Measurements from ENCODE around the gene HMCN2.

The HMCN2 gene

GRCh38 chr9:130288926-130289690 lies 23.5 kb downstream of the HMCN2 start:
- in situ Hi-C loops (cut with MboI; ENCODE audit: low sequenced_read_pairs) = no loop called here

DNA sequence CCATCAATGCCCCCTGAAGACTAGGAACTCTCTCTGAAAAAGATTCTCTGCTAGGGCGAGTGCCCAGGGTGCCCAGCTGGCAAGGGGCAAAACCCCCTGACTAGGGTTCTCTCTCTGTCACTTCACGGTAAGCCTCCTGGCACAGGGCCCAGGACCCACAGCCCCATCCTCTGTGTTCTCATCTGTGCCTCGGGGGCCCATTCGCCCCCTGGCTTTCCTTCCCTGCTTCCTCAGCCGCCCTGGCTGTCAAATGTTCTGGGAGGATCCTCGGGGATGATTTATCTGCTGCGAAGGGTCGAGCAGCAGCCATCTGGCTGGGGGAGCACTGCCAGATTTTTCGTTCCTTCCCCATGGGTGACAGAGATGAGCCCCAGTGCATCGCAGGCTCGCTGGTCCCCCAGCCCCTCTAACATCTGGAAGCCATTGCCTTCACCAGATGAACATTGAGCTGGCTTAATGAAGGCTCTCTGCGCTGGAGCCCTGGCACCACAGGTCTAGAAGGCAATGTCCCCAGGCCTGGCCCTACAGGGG lies 24.2 kb downstream of the HMCN2 start:
- in situ Hi-C loops (cut with MboI; ENCODE audit: low sequenced_read_pairs) = no loop called here

GRCh38 chr9:130290291-130291181 lies 25.0 kb downstream of the HMCN2 start:
- in situ Hi-C loops (cut with MboI; ENCODE audit: low sequenced_read_pairs) = no loop called here

GRCh38 chr9:130291474-130291873 lies 25.9 kb downstream of the HMCN2 start:
- in situ Hi-C loops (cut with MboI; ENCODE audit: low sequenced_read_pairs) = no loop called here

DNA sequence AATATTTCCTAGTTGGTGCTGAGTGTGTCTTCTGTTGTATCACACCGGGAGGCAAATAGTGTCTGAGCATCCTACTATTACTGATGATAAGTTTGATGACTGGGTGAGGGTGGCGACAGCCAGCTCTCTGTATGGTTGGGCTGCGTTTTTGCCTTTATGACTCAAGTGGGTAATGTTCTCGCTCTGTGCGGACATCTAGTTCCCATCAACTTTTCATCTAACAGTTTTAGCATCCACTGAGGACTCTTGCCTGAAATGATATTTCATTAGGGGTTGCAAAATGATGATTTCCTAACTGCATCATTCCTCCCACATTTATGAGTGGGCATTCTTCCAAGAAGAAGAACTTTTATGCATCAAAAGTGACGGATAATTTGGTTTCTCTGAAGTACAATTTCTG lies 26.5 kb downstream of the HMCN2 start:
- in situ Hi-C loops (cut with MboI; ENCODE audit: low sequenced_read_pairs) = no loop called here

GRCh38 chr9:130294664-130295063 lies 29.1 kb downstream of the HMCN2 start:
- in situ Hi-C loops (cut with MboI; ENCODE audit: low sequenced_read_pairs) = no loop called here

GRCh38 chr9:130295431-130295830 lies 29.9 kb downstream of the HMCN2 start:
- in situ Hi-C loops (cut with MboI; ENCODE audit: low sequenced_read_pairs) = no loop called here

DNA sequence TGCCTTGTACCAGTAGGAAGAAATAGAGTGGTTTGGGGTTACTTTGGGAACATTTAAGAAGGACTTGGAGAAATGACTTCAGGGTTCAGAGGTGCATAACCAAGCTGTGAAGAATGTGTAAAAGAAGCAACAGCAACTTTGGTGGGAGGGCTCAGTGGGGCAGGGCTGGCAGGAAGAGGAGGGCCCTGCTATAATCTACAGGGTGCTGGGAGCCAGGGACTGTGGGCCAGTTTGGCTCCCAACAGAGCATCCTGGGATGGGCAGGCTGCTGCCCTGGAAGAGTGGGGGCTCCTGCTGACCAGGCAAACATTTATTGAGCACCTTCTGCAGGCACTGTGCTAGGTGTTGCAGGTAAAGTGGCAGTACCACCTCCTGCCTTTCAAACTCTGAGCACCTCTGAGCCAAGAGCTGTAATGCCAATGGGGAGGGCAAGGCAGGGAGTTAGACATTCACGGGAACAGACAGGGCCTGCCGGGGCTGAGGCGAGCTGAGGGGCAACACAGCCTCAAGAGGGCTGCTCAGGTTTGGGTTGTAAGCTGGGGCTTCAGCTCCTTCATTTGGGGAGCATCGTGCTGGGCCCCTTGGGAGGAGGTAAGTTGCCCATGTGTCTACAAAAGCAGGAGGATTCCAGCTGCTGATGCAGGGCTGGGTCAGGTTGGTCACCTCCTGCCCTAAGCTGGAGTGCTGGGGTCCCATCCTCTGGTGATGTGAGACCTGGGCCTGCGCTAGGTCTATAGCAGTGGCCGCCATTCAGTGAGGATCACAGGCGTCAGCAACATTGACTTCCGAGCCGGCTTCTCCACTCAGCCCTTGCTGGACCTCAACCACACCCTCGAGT lies 30.6 kb downstream of the HMCN2 start:
- in situ Hi-C loops (cut with MboI; ENCODE audit: low sequenced_read_pairs) = no loop called here

GRCh38 chr9:130296783-130297055 lies 31.2 kb downstream of the HMCN2 start:
- in situ Hi-C loops (cut with MboI; ENCODE audit: low sequenced_read_pairs) = no loop called here

- in situ Hi-C loops (cut with MboI; ENCODE audit: low sequenced_read_pairs) = no loop called here
Measured at GRCh38 chr9:130297371-130297770, 31.8 kb downstream of the HMCN2 start.

GRCh38 chr9:130298662-130299279 lies 33.2 kb downstream of the HMCN2 start:
- in situ Hi-C loops (cut with MboI; ENCODE audit: low sequenced_read_pairs) = no loop called here

DNA sequence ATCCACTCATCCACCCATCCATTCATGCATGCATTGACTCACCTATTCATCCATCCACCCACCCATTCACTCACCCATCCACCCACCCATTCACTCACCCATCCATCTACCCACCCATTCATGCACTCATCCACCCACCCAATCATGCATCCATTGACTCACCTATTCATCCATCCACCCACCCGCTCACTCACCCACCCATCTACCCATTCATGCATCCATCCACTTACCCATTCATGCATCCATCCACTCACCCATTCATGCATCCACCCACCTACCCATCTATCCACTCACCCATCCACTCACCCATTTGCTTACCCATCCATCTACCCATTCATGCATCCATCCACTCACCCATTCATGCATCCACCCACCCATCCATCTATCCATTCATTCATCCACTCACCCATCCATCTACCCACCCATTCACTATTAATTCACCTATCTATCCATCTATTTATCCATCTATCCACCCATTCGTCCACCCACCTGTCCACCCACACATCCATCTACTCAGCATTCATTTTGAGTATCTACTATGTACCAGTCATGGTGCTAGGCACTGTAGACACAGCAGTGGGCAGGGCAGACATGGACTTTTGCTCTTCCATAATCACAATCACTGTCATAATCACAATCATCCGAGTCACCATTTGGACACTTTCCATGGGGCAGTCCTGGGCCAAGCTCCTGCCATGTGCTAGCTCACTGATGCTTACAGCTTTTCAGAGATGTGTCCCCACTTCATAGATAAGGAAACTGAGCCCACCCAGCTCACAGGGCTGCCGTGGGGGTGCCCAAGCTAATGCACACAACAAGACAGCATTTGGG lies 34.4 kb downstream of the HMCN2 start:
- in situ Hi-C loops (cut with MboI; ENCODE audit: low sequenced_read_pairs) = no loop called here

DNA sequence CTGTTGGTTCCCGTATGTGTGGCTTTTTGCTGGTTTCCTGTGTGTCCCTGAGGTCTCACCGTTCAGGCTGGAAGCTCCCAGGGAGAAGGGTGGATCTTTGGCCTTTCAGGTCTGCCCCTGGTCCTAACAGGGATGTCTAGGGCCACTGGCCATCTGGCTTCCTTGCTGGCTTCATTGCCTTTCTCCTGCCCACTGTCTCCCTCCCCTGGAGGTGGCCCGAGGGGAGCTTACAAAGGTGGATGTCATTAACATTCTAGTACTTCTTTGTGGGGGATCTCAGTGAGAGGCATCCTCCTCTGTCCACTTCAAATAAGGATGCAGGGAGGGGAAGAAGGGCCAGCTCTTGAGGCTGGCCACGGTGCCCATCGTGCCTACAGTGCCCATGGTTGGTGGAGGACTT lies 35.2 kb downstream of the HMCN2 start:
- in situ Hi-C loops (cut with MboI; ENCODE audit: low sequenced_read_pairs) = no loop called here

GRCh38 chr9:130301483-130302286 lies 36.1 kb downstream of the HMCN2 start:
- in situ Hi-C loops (cut with MboI; ENCODE audit: low sequenced_read_pairs) = no loop called here

DNA sequence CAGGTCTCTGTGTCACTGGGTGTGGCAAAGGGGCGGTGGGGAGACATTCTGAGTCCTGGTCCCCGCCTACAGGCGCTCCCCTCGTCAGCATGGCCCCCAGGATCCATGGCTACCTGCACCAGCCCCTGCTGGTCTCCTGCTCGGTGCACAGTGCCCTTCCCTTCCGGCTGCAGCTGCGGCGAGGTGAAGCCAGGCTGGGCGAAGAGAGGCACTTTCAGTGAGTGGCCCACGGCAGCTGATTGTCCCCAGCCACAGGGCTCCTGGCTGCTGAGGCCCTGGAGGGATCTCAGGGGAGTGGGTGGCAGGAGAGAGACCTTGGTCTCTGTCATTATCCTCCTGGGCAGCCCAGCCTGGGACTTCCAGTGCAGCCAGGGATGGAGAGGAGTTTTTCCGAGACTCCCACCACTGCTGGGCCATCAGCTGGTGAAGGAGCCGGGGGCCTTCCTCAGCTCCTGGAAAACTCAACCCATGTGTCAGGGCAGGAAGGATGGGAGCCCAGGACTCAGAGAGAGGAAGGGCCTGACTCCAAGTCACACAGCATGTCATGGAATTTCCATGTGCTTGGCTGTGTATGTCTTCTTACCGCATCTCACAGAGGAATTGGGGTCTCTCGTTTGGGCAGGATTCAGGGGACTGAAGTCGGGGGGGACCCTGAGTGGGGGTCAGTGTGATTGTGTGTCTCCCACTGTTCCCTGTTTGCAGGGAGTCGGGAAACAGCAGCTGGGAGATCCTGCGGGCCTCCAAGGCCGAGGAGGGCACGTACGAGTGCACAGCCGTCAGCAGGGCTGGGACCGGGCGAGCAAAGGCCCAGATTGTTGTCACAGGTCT lies 37.4 kb downstream of the HMCN2 start:
- in situ Hi-C loops (cut with MboI; ENCODE audit: low sequenced_read_pairs) = no loop called here

GRCh38 chr9:130303613-130304055 lies 38.1 kb downstream of the HMCN2 start:
- in situ Hi-C loops (cut with MboI; ENCODE audit: low sequenced_read_pairs) = no loop called here

- in situ Hi-C loops (cut with MboI; ENCODE audit: low sequenced_read_pairs) = no loop called here
Measured at GRCh38 chr9:130304116-130304515, 38.6 kb downstream of the HMCN2 start.

- in situ Hi-C loops (cut with MboI; ENCODE audit: low sequenced_read_pairs) = no loop called here
Measured at GRCh38 chr9:130304643-130305042, 39.1 kb downstream of the HMCN2 start.
